Endothelial cell of umbilical vein (primary cell): ENCODE data around the gene BNIP5. TPM values are rescaled to one million over a fixed set of nuclear protein-coding genes. Genes with fewer than 3 reads are reported as not detected.

Experiments
- BruUV-seq: library from RNA; stranded (reverse); fragments of 400-500 nt; replicated peaks from 2 replicates; lab custom pipeline; 2021; lab: Mats Ljungman, UMichigan
- CTCF ChIA-PET: fragments of 300-600, 350-600 bp; sonication (Branson Sonifier 250); formaldehyde crosslinking; loops from one replicate; lab custom pipeline; 2021; ENCODE audit warnings: antibody characterized with exemption, inconsistent platforms; lab: Charles Lee
- POLR2A ChIA-PET: fragments of 300-600, 350-600 bp; sonication (Branson Sonifier 250); formaldehyde crosslinking; loops from one replicate; lab custom pipeline; 2021; ENCODE audit warnings: antibody characterized with exemption, inconsistent platforms; lab: Charles Lee
- DNase-seq: peaks from one replicate; pipeline ENCODE4 v3.0.0-alpha.2; 2011; ENCODE audit warnings: low read depth, low spot score
- FAIRE-seq: peaks from 2 replicates; lab custom pipeline; 2011; peaks lifted over from hg19 to GRCh38; lab: Jason Lieb, UNC
- H2AFZ ChIP-seq: 2 replicates; pipeline ENCODE4 v1.6.0; 2012; ENCODE audit warnings: low read depth, low read length, control low read depth, inconsistent platforms
- H3K27ac ChIP-seq: 2 replicates; pipeline ENCODE4 v1.5.1; 2011; ENCODE audit warnings: low read depth, mild to moderate bottlenecking, control low read depth, low read length, moderate library complexity; ENCODE audit not compliant: insufficient read depth
- H3K27me3 ChIP-seq, 2 experiments: 2 replicates each; pipeline versions ENCODE4 v1.6.0 to v1.6.1; 2011; ENCODE audit warnings: low read length in 2 of 2, mixed read lengths in 1 of 2; ENCODE audit not compliant: control insufficient read depth in 2 of 2, insufficient read depth in 2 of 2
- H3K36me3 ChIP-seq, 2 experiments: 2 replicates in 1 of 2; 3 replicates in 1 of 2; pipeline ENCODE4 v1.5.1; 2011; ENCODE audit warnings: low read length in 2 of 2, mild to moderate bottlenecking in 1 of 2, moderate library complexity in 1 of 2; ENCODE audit not compliant: control insufficient read depth in 2 of 2, insufficient read depth in 2 of 2; ENCODE audit errors: extremely low read depth in 1 of 2
- H3K4me1 ChIP-seq: 3 replicates; pipeline ENCODE4 v1.5.1; 2011; ENCODE audit warnings: mild to moderate bottlenecking, low read length; ENCODE audit not compliant: control insufficient read depth, insufficient read depth; ENCODE audit errors: extremely low read depth
- H3K4me2 ChIP-seq: 2 replicates; pipeline ENCODE4 v1.6.1; 2011; ENCODE audit warnings: low read length, control low read depth, mixed read lengths; ENCODE audit not compliant: insufficient read depth
- H3K4me3 ChIP-seq, 3 experiments: fragments of 200-600 bp in 1 of 3; sonication (generic), shearing (Covaris generic) in 1 of 3; replicated peaks in 1 of 3; 2 replicates each; pipeline ENCODE4 v1.5.1; 2011 to 2016; ENCODE audit warnings: control low read depth in 3 of 3, low read length in 3 of 3, mild to moderate bottlenecking in 2 of 3, inconsistent platforms in 1 of 3, low read depth in 1 of 3, moderate library complexity in 1 of 3; ENCODE audit not compliant: insufficient read depth in 1 of 3
- H3K79me2 ChIP-seq: 2 replicates; pipeline ENCODE4 v1.6.0; 2012; ENCODE audit warnings: low read length, inconsistent platforms; ENCODE audit not compliant: control insufficient read depth, insufficient read depth
- H3K9ac ChIP-seq: replicated peaks from 2 replicates; pipeline ENCODE3; 2011; ENCODE audit warnings: low read length, control low read depth; ENCODE audit not compliant: insufficient read depth; ENCODE audit errors: extremely low read depth
- H3K9me1 ChIP-seq: replicated peaks from 3 replicates; pipeline ENCODE4 v1.6.0; 2011; ENCODE audit warnings: mild to moderate bottlenecking, low read length; ENCODE audit not compliant: control insufficient read depth, insufficient read depth; ENCODE audit errors: extremely low read depth
- H3K9me3 ChIP-seq: replicated peaks from 2 replicates; pipeline ENCODE4 v1.5.1; 2012; ENCODE audit warnings: low read length, inconsistent platforms; ENCODE audit not compliant: control insufficient read depth, insufficient read depth
- H4K20me1 ChIP-seq: replicated peaks from 2 replicates; pipeline ENCODE3; 2011; ENCODE audit warnings: mild to moderate bottlenecking, low read length; ENCODE audit not compliant: control insufficient read depth, insufficient read depth; ENCODE audit errors: extremely low read depth
- EZH2 ChIP-seq: IDR thresholded peaks from 2 replicates; pipeline ENCODE4 v1.6.1; 2012; ENCODE audit warnings: borderline replicate concordance, low read depth, mild to moderate bottlenecking, moderate library complexity, low read length, inconsistent platforms; ENCODE audit not compliant: severe bottlenecking
- FOS ChIP-seq: IDR thresholded peaks from 2 replicates; pipeline ENCODE4 v1.6.1; 2011; ENCODE audit warnings: mild to moderate bottlenecking, low read length, moderate library complexity, borderline replicate concordance; ENCODE audit not compliant: insufficient read depth
- GATA2 ChIP-seq: IDR thresholded peaks from 2 replicates; pipeline ENCODE4 v1.7.0; 2011; ENCODE audit warnings: low read depth, mild to moderate bottlenecking, moderate library complexity, mixed read lengths, low read length; ENCODE audit not compliant: insufficient read length, insufficient read depth
- JUN ChIP-seq: IDR thresholded peaks from 2 replicates; pipeline ENCODE4 v1.6.1; 2011; ENCODE audit warnings: borderline replicate concordance, low read depth; ENCODE audit not compliant: insufficient read length, insufficient read depth
- MYC ChIP-seq: IDR thresholded peaks from one replicate; pipeline ENCODE4 v1.6.1; 2011; ENCODE audit warnings: mild to moderate bottlenecking, low read depth, low read length
- POLR2A ChIP-seq: IDR thresholded peaks from 2 replicates; pipeline ENCODE4 v1.6.1; 2012; ENCODE audit warnings: low read depth, mild to moderate bottlenecking, control low read depth, low read length
- POLR2AphosphoS5 ChIP-seq: IDR thresholded peaks from 2 replicates; pipeline ENCODE4 v1.6.1; 2012; ENCODE audit warnings: low read depth, mild to moderate bottlenecking, control low read depth, low read length, moderate library complexity; ENCODE audit not compliant: insufficient read depth
- dilution Hi-C: fragments of 300-500 bp; cut with MboI; formaldehyde crosslinking; loops from one replicate; pipeline ENCODE4 v1.15.0; 2019; ENCODE audit warnings: low sequenced_read_pairs; ENCODE audit not compliant: extremely low pct_ligation_motif_present
- intact Hi-C: fragments of 100-400 bp; cut with micrococcal nuclease; formaldehyde crosslinking; loops from one replicate; pipeline ENCODE4 v1.10.0; 2022
- polyA plus RNA-seq, 4 experiments: library from polyadenylated mRNA; depleted of rRNA in 3 of 4; stranded (reverse) in 3 of 4; unstranded in 1 of 4; fragments of >200 nt; gene quantifications; 2 replicates each; pipeline versions ENCODE4 v1.2.1 to v1.2.3, GENCODE V29; 2011 to 2012; ENCODE audit warnings: missing spikeins in 1 of 4
- total RNA-seq: library from RNA; stranded (reverse); gene quantifications from 2 replicates; pipeline ENCODE4 v1.2.3, GENCODE V29; 2021
- TF ChIP-seq, protein P1 (sequence below): IDR thresholded peaks from 2 replicates; pipeline ENCODE4 v1.6.1; 2011; ENCODE audit not compliant: insufficient read depth, insufficient read length
- TF ChIP-seq, protein P2 (sequence below), 2 donors: IDR thresholded peaks; 1 replicate in 1 of 2; 2 replicates in 1 of 2; pipeline ENCODE4 v1.5.1; 2011; ENCODE audit warnings: low read length in 2 of 2, mild to moderate bottlenecking in 2 of 2, moderate library complexity in 2 of 2, control low read depth in 1 of 2, inconsistent platforms in 1 of 2, low read depth in 1 of 2; ENCODE audit not compliant: insufficient read depth in 1 of 2; ENCODE audit errors: extremely low read depth in 1 of 2

Gene BNIP5
- total and polyA plus RNA-seq, 2 donors (not counting 3 experiments of a cell fraction or from before 2014, with no cell fraction given) = not detected

DNA sequence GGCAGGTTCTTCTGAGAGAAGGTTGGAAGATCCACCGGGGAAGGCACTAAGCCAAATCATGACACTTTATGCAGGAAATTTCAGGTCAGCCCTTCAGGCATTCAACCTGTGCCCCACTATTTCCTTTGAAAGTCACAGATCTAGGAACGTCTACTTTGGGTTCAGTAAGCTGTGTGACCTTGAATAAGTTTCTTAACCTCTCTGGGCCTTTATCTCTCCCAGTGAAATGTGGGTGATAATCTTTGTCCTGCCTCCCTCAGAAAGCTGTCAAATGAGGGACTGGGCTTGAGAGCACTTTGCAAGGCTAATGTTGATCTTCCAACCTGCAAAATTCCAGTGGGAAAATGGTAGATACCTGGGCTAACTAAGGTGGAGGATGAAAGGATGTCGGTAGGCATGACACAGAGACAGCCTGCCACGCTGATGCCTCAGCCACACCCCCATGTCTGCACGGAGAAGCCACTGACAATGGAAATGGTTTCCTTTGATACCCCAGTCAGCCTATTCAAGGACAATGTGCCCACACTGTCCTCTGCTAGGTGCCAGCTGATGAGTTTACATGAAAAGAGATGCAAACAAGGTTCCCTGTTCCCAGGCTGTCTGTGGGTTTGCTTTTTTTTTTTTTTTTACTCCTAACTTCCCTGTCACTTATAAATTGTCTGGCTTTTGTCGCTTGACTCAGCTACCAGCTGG, 9.3 kb downstream of the BNIP5 start:
- BruUV-seq = no TSS peak
- ChIA-PET POLR2A (no interaction called here), CTCF (interaction anchor here (0.7 to 3.9 kb wide), 6 partner anchors 8 to 25 kb away, joined by 3 to 21 read pairs (median 8); no protein-coding TSS in a partner anchor)
- dilution Hi-C loops = no loop called here
- no peaks in the 10 kb centered on the region for H3K36me3 ChIP-seq
- H3K27me3 ChIP-seq = peaks cover 33 to 34% of the 10 kb centered on the region in 2 experiments
- no peak overlapping the region for H3K4me3 ChIP-seq
- H2AFZ ChIP-seq = no peak overlapping the region
- H3K79me2 ChIP-seq = no peaks in the 10 kb centered on the region
- no peaks in the 10 kb centered on the region for H4K20me1 ChIP-seq
- intact Hi-C loops = no loop called here
- H3K4me2 ChIP-seq = no peak overlapping the region
- no peak overlapping the region for H3K27ac ChIP-seq
- H3K9me3 ChIP-seq = no peaks in the 10 kb centered on the region
- no peak overlapping the region for H3K9ac ChIP-seq
- H3K9me1 ChIP-seq = no peaks in the 10 kb centered on the region
- FAIRE-seq = no peak
- TF ChIP-seq, protein P1, sequence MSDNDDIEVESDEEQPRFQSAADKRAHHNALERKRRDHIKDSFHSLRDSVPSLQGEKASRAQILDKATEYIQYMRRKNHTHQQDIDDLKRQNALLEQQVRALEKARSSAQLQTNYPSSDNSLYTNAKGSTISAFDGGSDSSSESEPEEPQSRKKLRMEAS = no peak
- TF ChIP-seq GATA2 = no peak
- TF ChIP-seq EZH2 = no peak
- TF ChIP-seq FOS = no peak
- no peak for TF ChIP-seq JUN
- no peak for TF ChIP-seq MYC
- no peak for TF ChIP-seq POLR2AphosphoS5
- TF ChIP-seq, protein P2, sequence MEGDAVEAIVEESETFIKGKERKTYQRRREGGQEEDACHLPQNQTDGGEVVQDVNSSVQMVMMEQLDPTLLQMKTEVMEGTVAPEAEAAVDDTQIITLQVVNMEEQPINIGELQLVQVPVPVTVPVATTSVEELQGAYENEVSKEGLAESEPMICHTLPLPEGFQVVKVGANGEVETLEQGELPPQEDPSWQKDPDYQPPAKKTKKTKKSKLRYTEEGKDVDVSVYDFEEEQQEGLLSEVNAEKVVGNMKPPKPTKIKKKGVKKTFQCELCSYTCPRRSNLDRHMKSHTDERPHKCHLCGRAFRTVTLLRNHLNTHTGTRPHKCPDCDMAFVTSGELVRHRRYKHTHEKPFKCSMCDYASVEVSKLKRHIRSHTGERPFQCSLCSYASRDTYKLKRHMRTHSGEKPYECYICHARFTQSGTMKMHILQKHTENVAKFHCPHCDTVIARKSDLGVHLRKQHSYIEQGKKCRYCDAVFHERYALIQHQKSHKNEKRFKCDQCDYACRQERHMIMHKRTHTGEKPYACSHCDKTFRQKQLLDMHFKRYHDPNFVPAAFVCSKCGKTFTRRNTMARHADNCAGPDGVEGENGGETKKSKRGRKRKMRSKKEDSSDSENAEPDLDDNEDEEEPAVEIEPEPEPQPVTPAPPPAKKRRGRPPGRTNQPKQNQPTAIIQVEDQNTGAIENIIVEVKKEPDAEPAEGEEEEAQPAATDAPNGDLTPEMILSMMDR (IDR thresholded peaks at IDR 0.05; ENCODE audit: extremely low read depth in 1 of 2, insufficient read depth in 1 of 2, low read depth in 1 of 2, low read length in 2 of 2) = no peak
- no peak for TF ChIP-seq POLR2A
- no peaks in the 10 kb centered on the region for H3K4me1 ChIP-seq
- DNase-seq = no peak
